GM18502 (cell line): ENCODE measurements around the gene ABCG1.

Source experiments
- ATAC-seq: cut with Tn5 transposase; IDR thresholded peaks from one replicate; pipeline ENCODE4 v1.9.1; 2021; ENCODE audit warnings: mild to moderate bottlenecking; ENCODE audit not compliant: unreplicated experiment, poor library complexity

ABCG1 gene

GRCh38 chr21:42213082-42213774 lies 5.7 kb upstream of the ABCG1 start:
- ATAC-seq: no peak

GRCh38 chr21:42214081-42214750 lies 4.7 kb upstream of the ABCG1 start:
- no peak for ATAC-seq

- no peak for ATAC-seq
Measured at GRCh38 chr21:42214921-42215320, 4.0 kb upstream of the ABCG1 start.

GRCh38 chr21:42215942-42216725 lies 2.8 kb upstream of the ABCG1 start:
- no peak for ATAC-seq

- ATAC-seq: no peak
Measured at GRCh38 chr21:42216726-42217572, 2.0 kb upstream of the ABCG1 start.

GRCh38 chr21:42219606-42220137 lies 732 bp downstream of the ABCG1 start:
- peak; percentile 14 for ATAC-seq

- ATAC-seq: peak; percentile 51
Measured at GRCh38 chr21:42220138-42220701, 1.3 kb downstream of the ABCG1 start.

- ATAC-seq: no peak
Measured at GRCh38 chr21:42221581-42222345, 2.8 kb downstream of the ABCG1 start.

GRCh38 chr21:42222386-42222785 lies 3.4 kb downstream of the ABCG1 start:
- ATAC-seq: no peak

GRCh38 chr21:42222821-42223390 lies 4.0 kb downstream of the ABCG1 start:
- ATAC-seq: no peak

- no peak for ATAC-seq
Measured at GRCh38 chr21:42223826-42224575, 5.1 kb downstream of the ABCG1 start.

- ATAC-seq: no peak
Measured at GRCh38 chr21:42225042-42225441, 6.1 kb downstream of the ABCG1 start.

- no peak for ATAC-seq
Measured at GRCh38 chr21:42225571-42226155, 6.7 kb downstream of the ABCG1 start.

GRCh38 chr21:42226626-42227025 lies 7.7 kb downstream of the ABCG1 start:
- no peak for ATAC-seq

GRCh38 chr21:42227909-42228708 lies 9.2 kb downstream of the ABCG1 start:
- ATAC-seq: peak; percentile 89

GRCh38 chr21:42228709-42229220 lies 9.8 kb downstream of the ABCG1 start:
- ATAC-seq: no peak

GRCh38 chr21:42229676-42230075 lies 10.7 kb downstream of the ABCG1 start:
- ATAC-seq: no peak
